Panc1 (cell line): Measurements from ENCODE around the gene DPM2.

Experiments
- SIN3A ChIP-seq: IDR thresholded peaks from 2 replicates; pipeline ENCODE4 v1.6.1; 2012; ENCODE audit warnings: low read depth, mild to moderate bottlenecking, low read length, moderate library complexity, borderline replicate concordance; ENCODE audit not compliant: insufficient read depth
- TF ChIP-seq, protein P1 (sequence below): fragments of 450-650 bp; IDR thresholded peaks from 2 replicates; pipeline ENCODE4 v1.5.1; 2017; ENCODE audit warnings: mild to moderate bottlenecking

DNA sequence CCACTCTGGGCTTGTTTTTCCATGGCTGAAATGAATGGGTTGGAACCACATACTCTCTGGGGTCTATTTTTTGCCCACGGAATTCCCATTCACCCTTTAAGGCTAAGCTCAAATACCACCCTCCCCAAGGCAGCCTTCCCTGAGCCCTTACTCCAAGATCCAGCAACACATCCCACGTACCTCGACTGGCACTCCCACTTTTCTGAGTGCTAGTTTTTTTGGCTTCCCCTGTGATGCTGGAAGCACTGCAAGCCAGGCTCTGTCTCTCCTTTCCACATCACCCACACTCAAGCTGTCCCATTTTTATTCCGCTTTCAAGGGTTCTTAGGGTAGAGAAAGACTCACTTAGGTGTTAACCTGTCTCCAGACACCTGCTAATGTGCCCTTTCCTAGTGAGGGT, 44.3 kb downstream of the DPM2 start:
- TF ChIP-seq SIN3A = no peak
- TF ChIP-seq, protein P1, sequence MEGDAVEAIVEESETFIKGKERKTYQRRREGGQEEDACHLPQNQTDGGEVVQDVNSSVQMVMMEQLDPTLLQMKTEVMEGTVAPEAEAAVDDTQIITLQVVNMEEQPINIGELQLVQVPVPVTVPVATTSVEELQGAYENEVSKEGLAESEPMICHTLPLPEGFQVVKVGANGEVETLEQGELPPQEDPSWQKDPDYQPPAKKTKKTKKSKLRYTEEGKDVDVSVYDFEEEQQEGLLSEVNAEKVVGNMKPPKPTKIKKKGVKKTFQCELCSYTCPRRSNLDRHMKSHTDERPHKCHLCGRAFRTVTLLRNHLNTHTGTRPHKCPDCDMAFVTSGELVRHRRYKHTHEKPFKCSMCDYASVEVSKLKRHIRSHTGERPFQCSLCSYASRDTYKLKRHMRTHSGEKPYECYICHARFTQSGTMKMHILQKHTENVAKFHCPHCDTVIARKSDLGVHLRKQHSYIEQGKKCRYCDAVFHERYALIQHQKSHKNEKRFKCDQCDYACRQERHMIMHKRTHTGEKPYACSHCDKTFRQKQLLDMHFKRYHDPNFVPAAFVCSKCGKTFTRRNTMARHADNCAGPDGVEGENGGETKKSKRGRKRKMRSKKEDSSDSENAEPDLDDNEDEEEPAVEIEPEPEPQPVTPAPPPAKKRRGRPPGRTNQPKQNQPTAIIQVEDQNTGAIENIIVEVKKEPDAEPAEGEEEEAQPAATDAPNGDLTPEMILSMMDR = no peak
